Epithelial cell of proximal tubule (primary cell): ENCODE data around the gene AIG1. TPM values are rescaled to one million over a fixed set of nuclear protein-coding genes. Genes with fewer than 3 reads are reported as not detected.

Source experiments
- DNase-seq: peaks from one replicate; pipeline ENCODE4 v3.0.0-alpha.2; 2011; ENCODE audit warnings: low read depth
- H3K4me3 ChIP-seq: 2 replicates; pipeline ENCODE4 v1.5.1; 2011; ENCODE audit warnings: low read depth, mild to moderate bottlenecking, low read length
- CTCF ChIP-seq: conservative IDR thresholded peaks from 2 replicates; pipeline ENCODE4 v1.5.1; 2012; ENCODE audit warnings: low read depth, mild to moderate bottlenecking, low read length
- total RNA-seq: library from RNA; depleted of rRNA; stranded (reverse); fragments of >200 nt; gene quantifications from 2 replicates; pipeline ENCODE4 v1.2.3, GENCODE V29; 2015

AIG1 gene
- total RNA-seq, 1 donor from 2014 or later, result 40.8 TPM

- H3K4me3 ChIP-seq, result no peak overlapping the region
- no peak for TF ChIP-seq CTCF
- no peak for DNase-seq
These were observed 32.6 kb downstream of the AIG1 start for GRCh38 chr6:143093290-143093689.

DNA sequence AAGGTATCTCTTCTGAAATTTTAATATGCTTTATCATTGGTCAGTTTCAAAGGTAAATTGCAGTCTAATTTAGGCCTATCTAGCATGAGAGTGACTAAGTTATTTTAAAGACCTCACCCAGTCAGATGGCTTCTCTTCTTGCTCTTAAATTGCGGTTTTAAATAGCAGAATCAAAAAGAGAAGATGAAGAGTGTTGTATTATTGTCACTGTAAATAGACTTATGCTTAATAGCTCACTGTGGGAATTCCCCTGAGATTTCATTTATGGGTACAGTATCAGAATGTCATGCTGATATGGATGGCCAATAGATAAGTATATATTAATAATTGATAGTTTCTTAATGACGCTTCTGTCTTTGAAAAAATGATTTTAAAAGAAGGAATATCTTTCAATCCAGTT is 35.7 kb downstream of the AIG1 start:
- DNase-seq, result no peak
- H3K4me3 ChIP-seq, result no peak overlapping the region
- TF ChIP-seq CTCF, result no peak

GRCh38 chr6:143097224-143097795 is 36.6 kb downstream of the AIG1 start:
- no peak overlapping the region for H3K4me3 ChIP-seq
- DNase-seq, result no peak
- TF ChIP-seq CTCF, result no peak

- no peak for TF ChIP-seq CTCF
- no peak overlapping the region for H3K4me3 ChIP-seq
- no peak for DNase-seq
These were observed 37.5 kb downstream of the AIG1 start for GRCh38 chr6:143098054-143098671.

DNA sequence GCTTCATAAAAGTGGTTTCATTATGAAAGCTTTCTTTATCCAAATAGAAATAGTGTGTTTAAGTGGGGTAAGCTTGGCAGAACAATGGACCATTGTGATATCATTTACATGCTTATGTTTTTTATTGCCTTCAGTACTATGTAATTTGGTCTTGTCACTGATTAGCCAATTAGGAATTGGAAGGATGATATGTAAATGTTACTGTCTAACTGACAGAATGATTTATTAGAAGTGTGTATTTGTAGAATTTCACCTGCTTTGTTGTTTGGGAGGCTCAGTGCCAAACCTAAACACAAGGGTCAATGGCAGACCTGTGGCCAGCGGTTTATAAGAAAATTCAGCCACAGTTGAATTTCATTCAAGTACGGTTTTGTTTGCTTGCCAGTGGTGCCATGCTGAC is 39.0 kb downstream of the AIG1 start:
- no peak overlapping the region for H3K4me3 ChIP-seq
- no peak for TF ChIP-seq CTCF
- no peak for DNase-seq

DNA sequence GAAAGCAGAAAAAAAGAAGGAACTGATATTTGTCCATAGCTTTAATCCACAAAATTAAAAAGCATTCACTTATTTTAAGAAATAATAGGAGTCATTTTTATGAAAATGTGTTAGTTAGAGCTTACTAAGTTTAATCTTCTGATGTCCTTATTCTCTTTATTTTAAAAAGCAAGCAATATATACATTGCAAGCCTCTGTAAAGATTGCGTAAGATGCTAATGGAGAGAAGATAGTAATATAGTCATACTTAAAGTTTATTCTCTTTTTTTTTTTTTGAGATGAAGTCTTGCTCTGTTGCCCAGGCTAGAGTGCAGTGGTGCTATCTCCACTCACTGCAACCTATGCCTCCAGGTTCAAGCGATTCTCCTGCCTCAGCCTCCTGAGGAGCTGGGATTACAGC is 39.7 kb downstream of the AIG1 start:
- no peak for TF ChIP-seq CTCF
- no peak for DNase-seq
- no peak overlapping the region for H3K4me3 ChIP-seq

DNA sequence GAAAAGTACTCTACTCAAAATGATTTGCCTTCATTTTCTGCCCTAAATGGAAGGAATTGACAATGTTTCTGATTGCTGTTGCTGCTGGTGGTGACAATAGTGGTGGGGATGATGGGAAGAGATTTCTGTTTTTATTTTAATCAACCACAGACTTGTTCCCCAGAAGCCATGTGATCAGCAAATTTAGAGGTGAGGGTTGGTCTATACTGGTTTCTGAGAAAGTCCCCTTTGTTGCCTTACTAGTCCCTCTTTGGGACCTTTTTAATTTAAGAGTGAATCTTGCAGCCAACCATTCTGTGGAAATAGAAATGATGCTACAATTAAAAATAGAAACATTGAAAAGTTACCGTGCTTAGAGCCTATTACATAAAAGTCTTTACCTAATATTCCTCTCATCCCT is 43.2 kb downstream of the AIG1 start:
- H3K4me3 ChIP-seq, result no peak overlapping the region
- DNase-seq, result no peak
- no peak for TF ChIP-seq CTCF
